ELF-1 (cell line): ENCODE measurements around the gene APOBEC3B.
"Not testable (repeated sequence)": the region's sequence is repeated elsewhere in the genome, so short reads cannot be mapped to it uniquely, and the experiment has no call there.

Experiments used
- DNase-seq: peaks from one replicate; pipeline ENCODE4 v3.0.0-alpha.2; 2016; ENCODE audit warnings: low read depth, low spot score

Gene APOBEC3B

DNA sequence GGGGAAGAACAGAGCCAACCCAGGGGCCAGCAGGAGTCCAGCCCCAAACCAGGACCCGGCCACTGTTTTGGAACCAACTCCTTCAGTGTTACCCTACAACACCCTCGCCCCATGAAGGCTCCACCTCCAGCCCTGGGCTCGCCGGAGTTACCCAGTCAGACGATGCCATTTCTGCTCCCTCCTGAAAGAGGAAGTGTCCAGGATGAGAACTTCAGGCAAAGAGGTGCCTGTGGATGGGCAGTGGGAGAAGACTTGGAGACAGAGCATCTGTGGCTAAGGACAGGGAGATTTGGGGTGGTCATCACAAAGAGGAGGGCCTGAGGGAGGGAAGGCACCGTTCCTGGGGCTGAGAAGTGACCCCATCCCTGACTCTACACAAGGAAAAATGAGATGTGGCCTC is 14.0 kb downstream of the APOBEC3B start:
- no peak for DNase-seq

GRCh38 chr22:38997518-38997917 is 15.4 kb downstream of the APOBEC3B start:
- DNase-seq, result no peak

- DNase-seq, result peak; percentile 86
These were observed 21.1 kb downstream of the APOBEC3B start for GRCh38 chr22:39003165-39003638.

GRCh38 chr22:39007177-39007576 is 25.0 kb downstream of the APOBEC3B start:
- no peak for DNase-seq

- DNase-seq, result not testable (repeated sequence)
These were observed 26.2 kb downstream of the APOBEC3B start for GRCh38 chr22:39008271-39008850.

GRCh38 chr22:39010946-39011345 is 28.8 kb downstream of the APOBEC3B start:
- no peak for DNase-seq

DNA sequence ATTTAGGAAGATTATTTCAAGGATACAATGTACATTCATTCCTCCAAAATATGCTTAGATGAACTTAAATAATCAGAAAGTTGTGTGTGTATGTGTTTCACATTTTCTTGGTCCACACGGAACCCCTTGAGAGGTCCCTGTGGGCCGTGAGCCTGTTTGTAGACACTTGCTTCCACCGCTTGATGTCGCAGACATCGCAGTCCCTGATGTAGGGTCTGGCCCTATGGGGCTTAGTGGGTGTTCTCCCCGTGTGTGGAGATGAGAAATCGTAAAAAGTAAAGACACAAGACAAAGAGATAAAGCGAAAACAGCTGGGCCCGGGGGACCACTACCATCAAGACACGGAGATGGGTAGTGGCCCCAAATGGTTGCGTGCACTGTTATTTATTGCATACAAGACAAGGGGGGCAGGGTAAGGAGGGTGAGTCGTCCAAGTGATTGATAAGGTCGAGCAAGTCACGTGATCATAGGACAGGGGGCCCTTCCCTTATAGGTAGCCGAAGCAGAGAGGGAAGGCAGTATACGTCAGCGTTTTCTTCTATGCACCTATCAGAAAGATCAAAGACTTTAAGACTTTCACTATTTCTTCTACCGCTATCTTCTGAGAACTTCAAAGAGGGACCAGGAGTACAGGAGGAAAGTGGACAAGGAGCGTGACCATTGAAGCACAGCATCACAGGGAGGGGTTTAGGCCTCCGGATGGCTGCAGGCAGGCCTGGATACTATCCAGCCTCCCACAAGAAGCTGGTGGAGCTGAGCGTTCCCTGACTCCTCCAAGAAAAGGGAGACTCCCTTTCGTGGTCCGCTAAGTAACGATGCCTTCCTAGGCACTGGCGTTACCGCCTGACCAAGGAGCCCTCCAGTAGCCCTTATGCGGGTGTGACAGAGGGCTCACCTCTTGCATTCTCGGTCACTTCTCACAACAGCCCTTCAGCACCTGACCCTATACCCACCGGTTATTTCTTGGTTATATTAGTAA is 30.7 kb downstream of the APOBEC3B start:
- DNase-seq, result peak; percentile 23

DNA sequence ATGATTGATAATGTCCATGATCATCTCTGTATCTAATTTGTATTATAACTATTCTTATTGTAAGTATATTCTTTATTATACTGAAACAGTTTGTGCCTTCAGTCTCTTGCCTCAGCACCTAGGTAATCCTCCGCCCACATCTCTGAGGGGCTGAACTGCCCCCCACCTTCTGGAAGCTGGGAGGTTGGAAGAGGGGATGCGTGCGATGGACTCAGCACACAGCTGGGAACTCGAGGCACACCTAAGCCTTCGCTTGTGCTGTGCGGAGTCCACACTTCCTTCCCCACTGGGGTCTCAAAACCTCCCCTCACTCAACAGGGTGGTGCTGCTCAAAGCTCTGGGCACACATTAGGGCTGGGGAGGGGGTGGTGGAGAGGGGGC is 31.4 kb downstream of the APOBEC3B start:
- not testable (repeated sequence) for DNase-seq

DNA sequence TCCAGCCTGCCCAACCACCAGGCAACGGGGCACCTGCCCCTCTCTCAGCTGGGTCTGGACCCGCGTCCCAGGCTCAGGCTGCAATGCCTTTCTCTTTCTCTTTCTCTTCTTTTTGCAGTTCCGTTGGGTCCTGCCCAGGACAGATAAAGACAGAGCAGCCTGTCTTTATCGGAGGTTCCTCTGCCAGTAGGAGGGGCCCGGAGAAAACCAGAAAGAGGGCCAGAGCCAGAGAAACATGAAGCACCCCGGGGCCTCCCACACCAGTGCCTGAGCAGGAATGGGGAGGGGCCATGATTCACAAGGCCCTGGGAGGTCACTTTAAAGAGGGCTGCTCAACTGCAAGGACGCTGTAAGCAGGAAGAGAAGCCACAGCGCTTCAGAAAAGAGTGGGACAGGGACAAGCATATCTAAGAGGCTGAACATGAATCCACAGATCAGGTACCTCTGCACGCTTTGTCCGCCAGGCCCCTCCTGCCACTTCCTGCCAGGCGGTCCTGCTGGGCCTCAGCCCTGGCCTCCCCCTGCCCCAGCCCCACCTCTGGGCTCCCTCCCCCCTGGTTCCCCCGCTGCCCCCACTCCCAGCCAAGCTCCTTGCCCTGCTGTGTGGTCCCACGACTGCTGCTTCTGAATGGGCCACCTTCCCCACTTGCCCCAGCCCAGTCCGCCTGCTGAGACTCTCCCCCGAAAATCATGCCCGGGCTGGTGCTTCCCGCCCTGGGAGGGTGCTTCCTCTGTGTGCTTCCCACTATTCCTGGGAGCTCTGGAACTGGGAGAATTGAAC is 32.0 kb downstream of the APOBEC3B start, which contains the start of gene APOBEC3C:
TSS of gene APOBEC3C (plus strand) at position 316 of the 781 bp plus-strand sequence. CDS start at position 422, 106 bp downstream.
- DNase-seq, result peak; percentile 77

GRCh38 chr22:39014723-39015121 is 32.6 kb downstream of the APOBEC3B start:
- not testable (repeated sequence) for DNase-seq

DNA sequence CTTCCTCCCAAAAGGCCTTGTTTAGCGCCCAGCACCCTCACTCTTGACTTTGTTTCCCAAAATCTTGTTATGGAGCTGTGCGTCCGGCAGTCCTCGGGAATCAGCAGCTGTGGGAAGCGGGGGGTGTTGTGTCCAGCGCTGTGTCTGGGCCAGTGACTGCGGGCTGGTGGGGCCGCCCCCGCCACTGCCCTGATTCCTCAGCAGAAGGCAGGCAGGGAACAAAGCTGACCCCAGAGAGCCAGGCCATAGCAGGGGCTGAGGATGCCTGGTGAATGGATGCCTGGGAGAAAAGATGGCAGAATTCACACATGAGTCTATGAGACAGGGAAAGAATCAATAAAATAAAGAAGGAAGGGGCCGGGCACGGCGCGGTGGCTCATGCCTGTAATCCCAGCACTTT is 34.4 kb downstream of the APOBEC3B start:
- no peak for DNase-seq

GRCh38 chr22:39017596-39018365 is 35.6 kb downstream of the APOBEC3B start:
- peak; percentile 74 for DNase-seq

GRCh38 chr22:39020021-39020651 is 38.0 kb downstream of the APOBEC3B start:
- not testable (repeated sequence) for DNase-seq

DNA sequence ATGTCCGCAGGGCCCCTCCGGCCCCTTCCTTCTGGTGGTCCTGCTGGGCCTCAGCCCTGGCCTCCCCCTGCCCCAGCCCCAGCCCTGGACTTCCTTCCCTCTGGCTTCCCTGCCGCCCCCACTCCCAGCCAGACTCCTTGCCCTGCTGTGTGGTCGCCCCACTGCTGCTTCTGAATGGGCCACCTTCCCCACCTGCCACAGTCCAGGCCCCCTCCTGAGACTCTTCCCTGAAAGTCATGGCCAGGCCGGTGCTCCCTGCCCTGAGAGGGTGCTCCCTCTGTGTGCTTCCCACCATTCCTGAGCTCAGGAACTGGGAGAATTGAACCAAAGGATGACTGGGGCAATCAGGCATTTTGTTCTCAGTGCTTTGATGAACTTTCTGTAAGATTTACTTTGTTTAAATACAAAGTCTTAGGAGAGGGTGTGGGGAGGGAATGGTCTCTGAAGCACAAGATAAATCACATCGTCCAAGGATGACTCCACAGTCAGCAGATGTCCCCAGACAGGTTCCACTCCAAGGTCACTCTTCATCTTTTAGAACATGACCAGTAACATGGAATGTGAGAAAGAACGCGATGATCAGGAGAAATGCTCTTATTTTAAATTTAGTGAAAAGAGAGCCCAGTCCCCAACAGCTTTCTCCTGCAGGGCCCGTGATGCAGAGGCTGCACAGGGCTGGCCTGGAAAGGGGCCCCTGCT is 39.6 kb downstream of the APOBEC3B start:
- no peak for DNase-seq

GRCh38 chr22:39024519-39025308 is 42.6 kb downstream of the APOBEC3B start:
- no peak for DNase-seq

- no peak for DNase-seq
These were observed 44.5 kb downstream of the APOBEC3B start for GRCh38 chr22:39026509-39027150.

GRCh38 chr22:39027717-39028116 is 45.6 kb downstream of the APOBEC3B start:
- DNase-seq, result no peak

- peak; percentile 62 for DNase-seq
These were observed 46.1 kb downstream of the APOBEC3B start for GRCh38 chr22:39028281-39028680.

DNA sequence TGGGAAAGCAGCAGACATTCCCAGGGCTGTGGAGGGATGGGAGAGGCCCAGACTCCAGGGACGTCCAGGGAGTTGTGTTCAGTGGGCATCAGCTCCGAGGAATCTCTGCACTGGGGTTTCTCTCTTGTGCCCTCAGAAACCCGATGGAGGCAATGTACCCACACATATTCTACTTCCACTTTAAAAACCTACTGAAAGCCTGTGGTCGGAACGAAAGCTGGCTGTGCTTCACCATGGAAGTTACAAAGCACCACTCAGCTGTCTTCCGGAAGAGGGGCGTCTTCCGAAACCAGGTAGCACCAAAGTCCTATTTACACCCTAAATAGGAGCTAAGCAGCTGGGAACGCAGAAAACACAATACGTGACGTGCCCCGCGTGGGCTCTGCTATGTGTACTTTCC is 47.1 kb downstream of the APOBEC3B start:
- DNase-seq, result no peak
